HUES48 (cell line): Measurements from ENCODE around the gene RAPGEF3.

Source experiments
- H3K27ac ChIP-seq: one replicate; pipeline ENCODE4 v1.7.0; 2013; ENCODE audit warnings: low read depth, low read length, inconsistent platforms
- H3K27me3 ChIP-seq: 2 replicates; pipeline ENCODE4 v1.6.1; 2013; ENCODE audit warnings: mild to moderate bottlenecking, low read length; ENCODE audit not compliant: control insufficient read depth, insufficient read depth
- H3K36me3 ChIP-seq: 2 replicates; pipeline ENCODE4 v1.6.1; 2013; ENCODE audit warnings: low read length; ENCODE audit not compliant: control insufficient read depth, insufficient read depth
- H3K4me1 ChIP-seq: 2 replicates; pipeline ENCODE4 v1.6.1; 2013; ENCODE audit warnings: mild to moderate bottlenecking, low read length; ENCODE audit not compliant: control insufficient read depth, insufficient read depth
- H3K4me3 ChIP-seq: 2 replicates; pipeline ENCODE4 v1.5.1; 2013; ENCODE audit warnings: mild to moderate bottlenecking, low read depth, low read length
- H3K9ac ChIP-seq: 2 replicates; pipeline ENCODE4 v1.6.1; 2013; ENCODE audit warnings: mild to moderate bottlenecking, low read depth, low read length, moderate library complexity
- H3K9me3 ChIP-seq: 2 replicates; pipeline ENCODE4 v1.6.1; 2013; ENCODE audit warnings: low read length; ENCODE audit not compliant: control insufficient read depth, insufficient read depth

Gene RAPGEF3

GRCh38 chr12:47739297-47739696 lies 19.4 kb downstream of the RAPGEF3 start:
- no peaks in the 10 kb centered on the region for H3K27me3 ChIP-seq
- H3K9me3 ChIP-seq: no peaks in the 10 kb centered on the region
- H3K4me1 ChIP-seq: peaks cover 14% of the 10 kb centered on the region
- no peak overlapping the region for H3K27ac ChIP-seq
- no peaks in the 10 kb centered on the region for H3K36me3 ChIP-seq
- H3K4me3 ChIP-seq: no peak overlapping the region
- H3K9ac ChIP-seq: no peak overlapping the region

GRCh38 chr12:47737936-47738594 lies 20.6 kb downstream of the RAPGEF3 start:
- H3K9me3 ChIP-seq: no peaks in the 10 kb centered on the region
- no peak overlapping the region for H3K4me3 ChIP-seq
- no peaks in the 10 kb centered on the region for H3K27me3 ChIP-seq
- H3K9ac ChIP-seq: no peak overlapping the region
- peaks cover 14% of the 10 kb centered on the region for H3K4me1 ChIP-seq
- no peak overlapping the region for H3K27ac ChIP-seq
- H3K36me3 ChIP-seq: no peaks in the 10 kb centered on the region

GRCh38 chr12:47736877-47737676 lies 21.6 kb downstream of the RAPGEF3 start:
- Histone ChIP-seq H3K27ac (no peak overlapping the region), H3K36me3 (no peaks in the 10 kb centered on the region), H3K4me3 (no peak overlapping the region), H3K4me1 (peaks cover 14% of the 10 kb centered on the region), H3K27me3 (no peaks in the 10 kb centered on the region), H3K9ac (no peak overlapping the region), H3K9me3 (no peaks in the 10 kb centered on the region)

- Histone ChIP-seq H3K36me3 (no peaks in the 10 kb centered on the region), H3K4me1 (peaks cover 14% of the 10 kb centered on the region), H3K27me3 (no peaks in the 10 kb centered on the region), H3K4me3 (no peak overlapping the region), H3K9me3 (no peaks in the 10 kb centered on the region), H3K9ac (no peak overlapping the region), H3K27ac (no peak overlapping the region)
Measured at GRCh38 chr12:47736216-47736615, 22.5 kb downstream of the RAPGEF3 start.

- H3K9me3 ChIP-seq: no peaks in the 10 kb centered on the region
- peaks cover 14% of the 10 kb centered on the region for H3K4me1 ChIP-seq
- no peaks in the 10 kb centered on the region for H3K27me3 ChIP-seq
- H3K27ac ChIP-seq: no peak overlapping the region
- no peak overlapping the region for H3K9ac ChIP-seq
- H3K4me3 ChIP-seq: no peak overlapping the region
- no peaks in the 10 kb centered on the region for H3K36me3 ChIP-seq
Measured at GRCh38 chr12:47735649-47736048, 23.0 kb downstream of the RAPGEF3 start.

- no peak overlapping the region for H3K4me3 ChIP-seq
- no peaks in the 10 kb centered on the region for H3K27me3 ChIP-seq
- H3K9ac ChIP-seq: peak overlapping the region; percentile 10; the same call in 1 of the 2 replicates
- H3K27ac ChIP-seq: peak overlapping the region; percentile 7
- peaks cover 14% of the 10 kb centered on the region for H3K4me1 ChIP-seq
- no peaks in the 10 kb centered on the region for H3K36me3 ChIP-seq
- H3K9me3 ChIP-seq: no peaks in the 10 kb centered on the region
Measured at GRCh38 chr12:47734725-47735480, 23.8 kb downstream of the RAPGEF3 start.

GRCh38 chr12:47733142-47733541 lies 25.5 kb downstream of the RAPGEF3 start:
- Histone ChIP-seq H3K9me3 (no peaks in the 10 kb centered on the region), H3K36me3 (no peaks in the 10 kb centered on the region), H3K4me3 (no peak overlapping the region), H3K27me3 (no peaks in the 10 kb centered on the region), H3K9ac (no peak overlapping the region), H3K27ac (no peak overlapping the region), H3K4me1 (peaks cover 14% of the 10 kb centered on the region)

GRCh38 chr12:47732504-47732903 lies 26.2 kb downstream of the RAPGEF3 start:
- Histone ChIP-seq H3K4me3 (no peak overlapping the region), H3K4me1 (peaks cover 14% of the 10 kb centered on the region), H3K27me3 (no peaks in the 10 kb centered on the region), H3K9me3 (no peaks in the 10 kb centered on the region), H3K9ac (no peak overlapping the region), H3K36me3 (no peaks in the 10 kb centered on the region), H3K27ac (no peak overlapping the region)

- no peaks in the 10 kb centered on the region for H3K9me3 ChIP-seq
- H3K4me1 ChIP-seq: peaks cover 14% of the 10 kb centered on the region
- no peak overlapping the region for H3K4me3 ChIP-seq
- H3K36me3 ChIP-seq: no peaks in the 10 kb centered on the region
- H3K27me3 ChIP-seq: no peaks in the 10 kb centered on the region
- no peak overlapping the region for H3K27ac ChIP-seq
- no peak overlapping the region for H3K9ac ChIP-seq
Measured at GRCh38 chr12:47731723-47732122, 27.0 kb downstream of the RAPGEF3 start.

- no peaks in the 10 kb centered on the region for H3K36me3 ChIP-seq
- H3K9ac ChIP-seq: no peak overlapping the region
- H3K27me3 ChIP-seq: no peaks in the 10 kb centered on the region
- peaks cover 13% of the 10 kb centered on the region for H3K4me1 ChIP-seq
- H3K9me3 ChIP-seq: no peaks in the 10 kb centered on the region
- H3K27ac ChIP-seq: no peak overlapping the region
- H3K4me3 ChIP-seq: no peak overlapping the region
Measured at GRCh38 chr12:47730341-47730744, 28.3 kb downstream of the RAPGEF3 start.

- Histone ChIP-seq H3K4me3 (no peak overlapping the region), H3K4me1 (peaks cover 2% of the 10 kb centered on the region), H3K27me3 (no peaks in the 10 kb centered on the region), H3K36me3 (no peaks in the 10 kb centered on the region), H3K9ac (no peak overlapping the region), H3K9me3 (no peaks in the 10 kb centered on the region), H3K27ac (no peak overlapping the region)
Measured at GRCh38 chr12:47729233-47729632, 29.4 kb downstream of the RAPGEF3 start.
